Neutrophil (primary cell): ENCODE measurements around the gene MTCL1.

Experiments
- H3K27ac ChIP-seq: fragments of 200-600 bp; sonication (generic); 2 replicates; pipeline ENCODE4 v1.5.1; 2016; ENCODE audit warnings: mild to moderate bottlenecking, moderate library complexity
- H3K27me3 ChIP-seq: fragments of 200-600 bp; sonication (generic); 2 replicates; pipeline ENCODE4 v1.6.0; 2016; ENCODE audit warnings: mild to moderate bottlenecking
- H3K36me3 ChIP-seq: fragments of 200-600 bp; sonication (generic); 2 replicates; pipeline ENCODE4 v1.5.1; 2017
- H3K4me1 ChIP-seq, 2 experiments: fragments of 200-600 bp in 1 of 2; sonication (generic) in 1 of 2; 1 replicate in 1 of 2; 2 replicates in 1 of 2; pipeline versions ENCODE4 v1.5.1 to v1.6.1; 2013 to 2016; ENCODE audit warnings: low read depth in 1 of 2, low read length in 1 of 2, mild to moderate bottlenecking in 1 of 2, moderate library complexity in 1 of 2; ENCODE audit not compliant: control insufficient read depth in 1 of 2, insufficient read depth in 1 of 2
- H3K4me3 ChIP-seq, 2 experiments: fragments of 200-600 bp in 1 of 2; sonication (generic) in 1 of 2; 1 replicate in 1 of 2; 2 replicates in 1 of 2; pipeline ENCODE4 v1.5.1; 2013 to 2016; ENCODE audit warnings: low read depth in 1 of 2, low read length in 1 of 2, mild to moderate bottlenecking in 1 of 2, moderate library complexity in 1 of 2
- H3K9me3 ChIP-seq: fragments of 200-600 bp; sonication (generic); 2 replicates; pipeline ENCODE4 v1.5.1; 2016
- CTCF ChIP-seq: fragments of 200-600 bp; sonication (generic); IDR thresholded peaks from 2 replicates; pipeline ENCODE4 v1.5.1; 2016; ENCODE audit warnings: antibody characterized with exemption

MTCL1 gene

DNA sequence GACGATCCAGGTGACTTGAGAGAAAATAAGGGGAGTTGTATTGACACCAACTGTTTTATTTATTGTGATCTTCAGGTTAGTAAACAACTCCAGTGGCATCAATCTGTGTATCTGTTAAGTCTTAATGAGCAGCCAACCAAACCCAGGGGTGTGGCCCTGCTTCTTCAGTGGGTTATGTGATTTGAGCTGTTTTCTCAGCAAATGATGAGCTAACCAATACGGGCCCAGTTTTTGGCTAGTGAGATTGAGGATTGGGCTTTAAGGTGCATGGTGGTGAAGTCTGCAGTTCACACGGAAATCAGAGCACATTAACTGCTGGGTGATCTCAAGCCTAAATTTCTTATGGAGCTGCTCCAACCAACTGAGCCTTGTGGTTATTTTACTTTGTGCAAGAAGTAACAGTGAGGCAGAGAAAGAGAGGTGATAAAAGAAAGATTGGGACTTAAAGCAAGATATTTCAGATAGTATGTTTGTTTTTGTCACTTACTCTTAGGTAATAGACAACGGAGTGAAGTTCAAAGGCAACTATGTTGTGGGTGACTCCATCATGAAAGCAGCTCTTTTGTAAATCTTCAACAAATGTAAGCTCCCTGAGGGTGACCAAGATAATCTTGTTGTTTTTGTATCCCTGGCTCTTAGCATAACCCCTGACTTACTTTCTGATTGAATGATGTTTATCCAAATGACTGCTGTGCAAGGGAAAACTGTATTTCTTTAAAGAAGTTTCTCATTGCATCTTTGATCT, 2.4 kb downstream of the MTCL1 start:
- no peak overlapping the region for H3K27ac ChIP-seq

GRCh38 chr18:8708670-8709069, 3.3 kb downstream of the MTCL1 start:
- Histone ChIP-seq H3K36me3 (no peaks in the 10 kb centered on the region), H3K27ac (no peak overlapping the region), H3K4me1 (peaks cover 10 to 21% of the 10 kb centered on the region in 2 experiments), H3K4me3 (no peak overlapping the region), H3K9me3 (no peaks in the 10 kb centered on the region), H3K27me3 (peaks cover 64% of the 10 kb centered on the region)
- no peak for TF ChIP-seq CTCF

More for the DNA sequence above, 2.4 kb downstream of the MTCL1 start:
- peaks cover 74% of the 10 kb centered on the region for H3K27me3 ChIP-seq
- TF ChIP-seq CTCF: no peak
- peaks cover 10 to 21% of the 10 kb centered on the region in 2 experiments for H3K4me1 ChIP-seq
- no peak overlapping the region for H3K4me3 ChIP-seq
- no peaks in the 10 kb centered on the region for H3K9me3 ChIP-seq
- no peaks in the 10 kb centered on the region for H3K36me3 ChIP-seq

GRCh38 chr18:8709248-8710059, 4.1 kb downstream of the MTCL1 start:
- Histone ChIP-seq H3K4me3 (no peak overlapping the region), H3K36me3 (no peaks in the 10 kb centered on the region), H3K27ac (no peak overlapping the region), H3K9me3 (no peaks in the 10 kb centered on the region), H3K27me3 (peaks cover 56% of the 10 kb centered on the region), H3K4me1 (peaks cover 10 to 17% of the 10 kb centered on the region in 2 experiments)
- TF ChIP-seq CTCF: no peak

DNA sequence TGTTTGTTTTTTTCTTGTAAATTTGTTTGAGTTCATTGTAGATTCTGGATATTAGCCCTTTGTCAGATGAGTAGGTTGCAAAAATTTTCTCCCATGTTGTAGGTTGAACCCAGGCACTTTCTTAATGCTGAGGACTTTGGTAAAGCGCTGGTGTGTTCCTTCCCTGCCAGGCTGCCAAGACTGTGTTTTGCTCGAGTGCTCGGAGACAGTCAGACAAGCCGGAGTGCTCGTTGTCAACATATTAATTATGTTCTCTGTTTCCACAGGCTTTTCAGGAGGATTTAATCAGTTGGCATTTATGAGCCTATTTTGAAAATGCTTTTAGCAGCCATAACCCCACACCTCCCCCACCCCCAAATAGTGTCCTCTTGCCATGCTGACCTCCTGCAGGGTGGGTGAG, 6.4 kb downstream of the MTCL1 start:
- Histone ChIP-seq H3K4me1 (peaks cover 4 to 5% of the 10 kb centered on the region in 2 experiments), H3K9me3 (no peaks in the 10 kb centered on the region), H3K27me3 (peaks cover 45% of the 10 kb centered on the region), H3K36me3 (no peaks in the 10 kb centered on the region), H3K27ac (no peak overlapping the region), H3K4me3 (no peak overlapping the region)
- TF ChIP-seq CTCF: no peak

GRCh38 chr18:8713691-8714090, 8.3 kb downstream of the MTCL1 start:
- Histone ChIP-seq H3K36me3 (no peaks in the 10 kb centered on the region), H3K27ac (no peak overlapping the region), H3K4me3 (no peak overlapping the region), H3K9me3 (no peaks in the 10 kb centered on the region), H3K4me1 (no peaks in the 10 kb centered on the region), H3K27me3 (peaks cover 26% of the 10 kb centered on the region)
- TF ChIP-seq CTCF: no peak
